HEK293 (cell line): Measurements from ENCODE around the gene STX18.

Source experiments
- CTCF ChIA-PET: fragments of 350-600 bp; formaldehyde crosslinking; extraction: SDS; loops from one replicate; lab custom pipeline; 2021; ENCODE audit warnings: antibody characterized with exemption; lab: Yijun Ruan, JAX
- POLR2A ChIA-PET: fragments of 300-600 bp; formaldehyde crosslinking; extraction: SDS; loops from one replicate; lab custom pipeline; 2020; ENCODE audit warnings: antibody characterized with exemption, inconsistent platforms; lab: Yijun Ruan, JAX
- H3K27ac ChIP-seq: fragments of 200-500 bp; sonication (Bioruptor generic); 2 replicates; pipeline ENCODE4 v1.5.1; 2014; ENCODE audit warnings: low read depth, low read length, control low read depth, inconsistent platforms; ENCODE audit errors: extremely low read depth
- H3K36me3 ChIP-seq, 2 experiments: fragments of 200-500 bp in 1 of 2; sonication (Bioruptor generic) in 1 of 2; 1 replicate in 1 of 2; 2 replicates in 1 of 2; pipeline ENCODE4 v1.5.1; 2014 to 2017; ENCODE audit warnings: inconsistent platforms in 2 of 2, low read length in 2 of 2; ENCODE audit not compliant: control insufficient read depth in 2 of 2, insufficient read depth in 1 of 2
- H3K4me1 ChIP-seq: fragments of 200-500 bp; sonication (Bioruptor generic); 2 replicates; pipeline ENCODE4 v1.5.1; 2014; ENCODE audit warnings: mild to moderate bottlenecking, low read length, inconsistent platforms; ENCODE audit not compliant: control insufficient read depth, insufficient read depth
- H3K4me3 ChIP-seq: 2 replicates; pipeline ENCODE4 v1.5.1; 2011; ENCODE audit warnings: low read depth, mild to moderate bottlenecking, control low read depth, low read length, moderate library complexity
- H3K9me3 ChIP-seq: fragments of 200-500 bp; sonication (Bioruptor generic); 2 replicates; pipeline ENCODE4 v1.5.1; 2014; ENCODE audit warnings: low read depth, low read length, inconsistent platforms; ENCODE audit not compliant: control insufficient read depth, insufficient read depth
- FEZF1 ChIP-seq: fragments of 450-650 bp; formaldehyde crosslinking; IDR thresholded peaks from 2 replicates; pipeline ENCODE4 v1.5.1; 2016; ENCODE audit warnings: missing biosample characterization, missing genetic modification characterization
- IKZF3 ChIP-seq: fragments of 450-650 bp; IDR thresholded peaks from 2 replicates; pipeline ENCODE4 v1.5.0; 2018; ENCODE audit warnings: missing biosample characterization, mild to moderate bottlenecking, missing genetic modification characterization, moderate library complexity
- INSM2 ChIP-seq: fragments of 450-650 bp; formaldehyde crosslinking; IDR thresholded peaks from 2 replicates; pipeline ENCODE4 v1.5.1; 2016; ENCODE audit warnings: missing biosample characterization, missing genetic modification characterization
- PRDM2 ChIP-seq: fragments of 450-650 bp; formaldehyde crosslinking; IDR thresholded peaks from 2 replicates; pipeline ENCODE4 v1.5.1; 2016; ENCODE audit warnings: missing biosample characterization, missing genetic modification characterization, borderline replicate concordance
- SCRT2 ChIP-seq: fragments of 450-650 bp; formaldehyde crosslinking; IDR thresholded peaks from 2 replicates; pipeline ENCODE4 v1.5.1; 2016; ENCODE audit warnings: missing biosample characterization, missing genetic modification characterization
- ZBTB7A ChIP-seq: fragments of 450-650 bp; formaldehyde crosslinking; IDR thresholded peaks from 2 replicates; pipeline ENCODE4 v1.5.1; 2016; ENCODE audit warnings: low read depth, missing biosample characterization, missing genetic modification characterization
- ZNF19 ChIP-seq: fragments of 450-650 bp; formaldehyde crosslinking; IDR thresholded peaks from 2 replicates; pipeline ENCODE4; 2016; ENCODE audit warnings: missing biosample characterization, missing genetic modification characterization, low read depth
- ZNF23 ChIP-seq: fragments of 450-650 bp; formaldehyde crosslinking; IDR thresholded peaks from 2 replicates; pipeline ENCODE4 v1.5.1; 2016; ENCODE audit warnings: missing biosample characterization, missing genetic modification characterization, borderline replicate concordance
- ZNF266 ChIP-seq: fragments of 450-650 bp; formaldehyde crosslinking; IDR thresholded peaks from 2 replicates; pipeline ENCODE4 v1.5.1; 2016; ENCODE audit warnings: missing biosample characterization, missing genetic modification characterization, low read depth
- ZNF311 ChIP-seq: fragments of 450-650 bp; formaldehyde crosslinking; IDR thresholded peaks from 2 replicates; pipeline ENCODE4 v1.5.1; 2017; ENCODE audit warnings: missing biosample characterization, missing genetic modification characterization, borderline replicate concordance
- ZNF654 ChIP-seq: fragments of 450-650 bp; formaldehyde crosslinking; IDR thresholded peaks from 2 replicates; pipeline ENCODE4 v1.5.1; 2016; ENCODE audit warnings: low read depth, missing biosample characterization, missing genetic modification characterization
- ZNF704 ChIP-seq: fragments of 450-650 bp; formaldehyde crosslinking; IDR thresholded peaks from 2 replicates; pipeline ENCODE4 v1.5.1; 2016; ENCODE audit warnings: missing biosample characterization, missing genetic modification characterization
- ZNF76 ChIP-seq: fragments of 450-650 bp; formaldehyde crosslinking; IDR thresholded peaks from 2 replicates; pipeline ENCODE4; 2016; ENCODE audit warnings: low read depth, missing biosample characterization, missing genetic modification characterization, borderline replicate concordance

STX18 gene

GRCh38 chr4:4430492-4431195, 111.2 kb downstream of the STX18 start (continued):
- TF ChIP-seq ZNF23 = no peak
- TF ChIP-seq ZBTB7A (tag by site-specific recombination) = no peak
- TF ChIP-seq FEZF1 (tag by site-specific recombination) = no peak
- no peak for TF ChIP-seq IKZF3 (tag by site-specific recombination)
- TF ChIP-seq ZNF654 (tag by site-specific recombination) = 0 out of 2 replicates have a peak, but pooled peaks have one; percentile 13
- TF ChIP-seq INSM2 = no peak
- TF ChIP-seq ZNF266 (tag by site-specific recombination) = no peak
- TF ChIP-seq SCRT2 (tag by site-specific recombination) = peak; percentile 44; the same call in 1 of the 2 replicates
- TF ChIP-seq, all 188 proteins: peak for 4

- TF ChIP-seq ZNF704 (no peak), PRDM2 (tag by site-specific recombination) (no peak)
- TF ChIP-seq, all 188 proteins: peak for 0
- Histone ChIP-seq H3K9me3 (no peaks in the 10 kb centered on the region), H3K4me1 (no peaks in the 10 kb centered on the region), H3K27ac (no peak overlapping the region), H3K4me3 (no peak overlapping the region), H3K36me3 (peaks cover 0 to 30% of the 10 kb centered on the region in 2 experiments; a peak in 1 of 3 replicates)
- POLR2A ChIA-PET = no interaction called here
- CTCF ChIA-PET = interaction anchor here (0.9 to 1.0 kb wide), 2 partner anchors 18 to 35 kb away, joined by 3 read pairs; no protein-coding TSS in a partner anchor
These were observed 112.6 kb downstream of the STX18 start for GRCh38 chr4:4428966-4429875.

- Histone ChIP-seq H3K4me3 (no peak overlapping the region), H3K27ac (no peak overlapping the region), H3K36me3 (peaks cover 0 to 34% of the 10 kb centered on the region in 2 experiments; a peak in 1 of 3 replicates), H3K4me1 (no peaks in the 10 kb centered on the region), H3K9me3 (no peaks in the 10 kb centered on the region)
- CTCF ChIA-PET = interaction anchor here (0.6 to 0.7 kb wide), 2 partner anchors 10 to 168 kb away, joined by 3 read pairs; no protein-coding TSS in a partner anchor
- POLR2A ChIA-PET = no interaction called here
- no peak for TF ChIP-seq ZNF76
- no peak for TF ChIP-seq ZNF19 (tag by site-specific recombination)
- TF ChIP-seq PRDM2 (tag by site-specific recombination) = no peak
- no peak for TF ChIP-seq ZNF311 (tag by site-specific recombination)
These were observed 114.0 kb downstream of the STX18 start for GRCh38 chr4:4427886-4428285.
